UCSD-AML1 (cell line): ENCODE results near the gene GPR153.

Experiments
- DNase-seq: peaks from one replicate; lab custom pipeline; 2025; ENCODE audit not compliant: unreplicated experiment; lab: John Stamatoyannopoulos, UW

GPR153 gene

GRCh38 chr1:6206520-6206855, 54.4 kb downstream of the GPR153 start:
- DNase-seq = no peak

GRCh38 chr1:6205849-6206519, 54.9 kb downstream of the GPR153 start, which contains the start of gene RNF207:
TSS of gene RNF207 (plus strand) at chr1:6206119. CDS start at chr1:6206536, 417 bp downstream.
- DNase-seq = no peak

GRCh38 chr1:6202256-6202655, 58.6 kb downstream of the GPR153 start:
- DNase-seq = no peak

GRCh38 chr1:6200188-6200809, 60.6 kb downstream of the GPR153 start:
- peak; percentile 47 for DNase-seq

GRCh38 chr1:6199298-6200187, 61.4 kb downstream of the GPR153 start, which contains the start of gene RPL22:
TSS of gene RPL22 (minus strand) at chr1:6199595. CDS start at chr1:6199573, 22 bp downstream.
- peak; percentile 98 for DNase-seq

- DNase-seq = no peak
Observed at GRCh38 chr1:6198646-6199297, 62.1 kb downstream of the GPR153 start.

GRCh38 chr1:6197746-6198427, 63.0 kb downstream of the GPR153 start:
- DNase-seq = no peak
